ENCODE measurements around the gene NPRL2. TPM values are rescaled to one million over a fixed set of nuclear protein-coding genes. Genes with fewer than 3 reads are reported as not detected.

NPRL2 gene
- total RNA-seq, 1 donor from 2014 or later: 30.4 TPM

GRCh38 chr3:50331364-50331907, 19.1 kb downstream of the NPRL2 start:
- Mint-ChIP-seq H3K27me3 (ENCODE audit: unreplicated experiment) (peaks cover 4% of the 10 kb centered on the region), H3K9me3 (ENCODE audit: unreplicated experiment) (peaks cover 6% of the 10 kb centered on the region), H3K36me3 (ENCODE audit: unreplicated experiment) (no peaks in the 10 kb centered on the region), H3K4me1 (ENCODE audit: low read depth, unreplicated experiment) (peaks cover 16% of the 10 kb centered on the region), H3K4me3 (ENCODE audit: unreplicated experiment) (no peak overlapping the region), H3K27ac (ENCODE audit: unreplicated experiment) (no peak overlapping the region)
- DNase-seq: no peak
- TF ChIP-seq CTCF (IDR thresholded peaks at IDR 0.05; ENCODE audit: partially characterized antibody, unreplicated experiment): no peak

DNA sequence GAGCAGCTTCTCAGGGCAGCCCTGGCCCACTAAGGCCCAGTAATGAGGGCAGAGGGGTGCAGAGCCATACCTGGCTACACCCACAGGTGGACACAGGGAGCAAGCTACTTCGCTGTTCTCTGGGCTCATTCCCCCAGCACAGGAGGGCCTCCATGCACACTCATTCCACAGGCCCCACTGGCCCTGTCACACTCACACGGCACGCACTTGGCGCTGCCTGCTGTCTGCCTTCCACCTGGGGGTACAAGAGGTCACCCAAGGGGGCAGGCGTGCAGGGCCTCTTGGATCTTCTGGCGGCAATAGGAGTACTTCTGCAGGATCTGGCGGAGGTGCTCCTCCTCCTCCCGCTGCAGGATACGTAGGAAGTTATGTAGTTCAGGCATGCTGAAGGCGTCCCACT, 20.2 kb downstream of the NPRL2 start:
- Mint-ChIP-seq H3K27me3 (ENCODE audit: unreplicated experiment) (no peaks in the 10 kb centered on the region), H3K27ac (ENCODE audit: unreplicated experiment) (no peak overlapping the region), H3K36me3 (ENCODE audit: unreplicated experiment) (no peaks in the 10 kb centered on the region), H3K4me3 (ENCODE audit: unreplicated experiment) (no peak overlapping the region), H3K4me1 (ENCODE audit: low read depth, unreplicated experiment) (peaks cover 10% of the 10 kb centered on the region), H3K9me3 (ENCODE audit: unreplicated experiment) (peaks cover 3% of the 10 kb centered on the region)
- no peak for TF ChIP-seq CTCF (IDR thresholded peaks at IDR 0.05; ENCODE audit: partially characterized antibody, unreplicated experiment)
- no peak for DNase-seq

GRCh38 chr3:50327943-50328691, 22.5 kb downstream of the NPRL2 start, which contains the start of gene TUSC2:
Gene TUSC2 (minus strand): TSS chr3:50328223. CDS start chr3:50328099, 124 bp downstream.
- DNase-seq: peak; percentile 97
- H3K27ac Mint-ChIP-seq (ENCODE audit: unreplicated experiment): peak within 1 kb of the TSS; percentile 82
- no peaks in the 10 kb centered on the region for H3K36me3 Mint-ChIP-seq (ENCODE audit: unreplicated experiment)
- peak within 1 kb of the TSS; percentile 88 for H3K4me3 Mint-ChIP-seq (ENCODE audit: unreplicated experiment)
- peaks cover 6% of the 10 kb centered on the region for H3K4me1 Mint-ChIP-seq (ENCODE audit: low read depth, unreplicated experiment)
- no peak for TF ChIP-seq CTCF (IDR thresholded peaks at IDR 0.05; ENCODE audit: partially characterized antibody, unreplicated experiment)
- peaks cover 4% of the 10 kb centered on the region for H3K9me3 Mint-ChIP-seq (ENCODE audit: unreplicated experiment)
- peaks cover 1% of the 10 kb centered on the region for H3K27me3 Mint-ChIP-seq (ENCODE audit: unreplicated experiment)

- Mint-ChIP-seq H3K4me1 (ENCODE audit: low read depth, unreplicated experiment) (peaks cover 6% of the 10 kb centered on the region), H3K27ac (ENCODE audit: unreplicated experiment) (peak overlapping the region; percentile 28)
Measured at GRCh38 chr3:50327129-50327528, 23.4 kb downstream of the NPRL2 start.

More at GRCh38 chr3:50327129-50327528, 23.4 kb downstream of the NPRL2 start:
- no peaks in the 10 kb centered on the region for H3K36me3 Mint-ChIP-seq (ENCODE audit: unreplicated experiment)
- TF ChIP-seq CTCF (IDR thresholded peaks at IDR 0.05; ENCODE audit: partially characterized antibody, unreplicated experiment): no peak
- H3K9me3 Mint-ChIP-seq (ENCODE audit: unreplicated experiment): peaks cover 5% of the 10 kb centered on the region
- peaks cover 1% of the 10 kb centered on the region for H3K27me3 Mint-ChIP-seq (ENCODE audit: unreplicated experiment)
- no peak for DNase-seq
- H3K4me3 Mint-ChIP-seq (ENCODE audit: unreplicated experiment): peak overlapping the region; percentile 83
